ENCODE data around the gene SH3BP1. TPM values are rescaled to one million over a fixed set of nuclear protein-coding genes. Genes with fewer than 3 reads are reported as not detected.
A peak's percentile ranks its signal among the peaks of the same experiment; 100 is the strongest.
"Not testable (repeated sequence)": the region's sequence is repeated elsewhere in the genome, so short reads cannot be mapped to it uniquely, and the experiment has no call there.

Gene SH3BP1
- total RNA-seq, 1 donor from 2014 or later: 34.1 TPM

DNA sequence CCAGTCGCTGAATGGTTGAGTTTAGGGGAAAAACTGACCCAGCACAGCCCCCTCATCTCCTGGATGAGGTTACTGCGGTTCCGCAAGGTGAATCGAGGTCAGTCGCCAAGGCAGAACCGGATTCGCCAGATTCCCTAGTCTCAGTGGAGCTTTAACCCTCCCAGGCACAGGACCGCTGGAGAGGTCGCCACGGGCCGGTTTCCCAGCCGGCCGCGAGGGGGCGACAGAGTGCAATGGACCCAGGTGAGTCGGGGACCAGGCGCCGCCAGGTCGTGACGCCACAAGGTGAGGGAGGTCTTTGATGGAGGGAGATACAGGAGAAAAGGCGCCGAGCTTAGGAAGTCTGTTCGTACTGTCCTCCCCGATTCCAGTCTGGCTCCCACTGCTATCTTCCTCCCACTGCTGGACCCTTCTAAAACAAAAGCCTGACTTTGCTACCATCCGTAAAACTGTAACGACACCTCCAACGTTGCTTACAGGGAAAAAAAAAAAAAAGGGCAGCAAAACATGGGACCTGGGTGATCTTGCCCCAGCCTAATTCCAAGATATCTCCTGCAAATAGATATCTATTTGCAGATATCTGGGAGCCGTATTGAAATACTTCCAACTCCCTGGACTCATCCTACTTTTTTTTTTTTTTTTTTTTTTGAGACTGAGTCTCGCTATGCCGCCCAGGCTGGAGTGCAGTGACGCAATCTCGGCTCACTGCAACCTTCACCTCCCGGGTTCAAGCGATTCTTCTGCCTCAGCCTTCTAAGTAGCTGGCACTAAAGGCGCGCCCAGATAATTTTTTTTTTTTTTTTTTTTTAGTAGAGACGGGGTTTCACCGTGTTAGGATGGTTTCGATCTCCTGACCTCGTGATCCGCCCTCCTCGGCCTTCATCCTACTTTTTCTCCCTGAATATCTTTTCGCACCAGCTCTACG lies 32.2 kb upstream of the SH3BP1 start:
- TF ChIP-seq, protein P1, sequence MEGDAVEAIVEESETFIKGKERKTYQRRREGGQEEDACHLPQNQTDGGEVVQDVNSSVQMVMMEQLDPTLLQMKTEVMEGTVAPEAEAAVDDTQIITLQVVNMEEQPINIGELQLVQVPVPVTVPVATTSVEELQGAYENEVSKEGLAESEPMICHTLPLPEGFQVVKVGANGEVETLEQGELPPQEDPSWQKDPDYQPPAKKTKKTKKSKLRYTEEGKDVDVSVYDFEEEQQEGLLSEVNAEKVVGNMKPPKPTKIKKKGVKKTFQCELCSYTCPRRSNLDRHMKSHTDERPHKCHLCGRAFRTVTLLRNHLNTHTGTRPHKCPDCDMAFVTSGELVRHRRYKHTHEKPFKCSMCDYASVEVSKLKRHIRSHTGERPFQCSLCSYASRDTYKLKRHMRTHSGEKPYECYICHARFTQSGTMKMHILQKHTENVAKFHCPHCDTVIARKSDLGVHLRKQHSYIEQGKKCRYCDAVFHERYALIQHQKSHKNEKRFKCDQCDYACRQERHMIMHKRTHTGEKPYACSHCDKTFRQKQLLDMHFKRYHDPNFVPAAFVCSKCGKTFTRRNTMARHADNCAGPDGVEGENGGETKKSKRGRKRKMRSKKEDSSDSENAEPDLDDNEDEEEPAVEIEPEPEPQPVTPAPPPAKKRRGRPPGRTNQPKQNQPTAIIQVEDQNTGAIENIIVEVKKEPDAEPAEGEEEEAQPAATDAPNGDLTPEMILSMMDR (IDR thresholded peaks at IDR 0.05): peak; percentile 67 to 91 (median 83)
- TF ChIP-seq POLR2AphosphoS5 (IDR thresholded peaks at IDR 0.05; ENCODE audit: insufficient read depth in 1 of 2, low read depth in 1 of 2) (peak; percentile 44 to 65), POLR2A (IDR thresholded peaks at IDR 0.05) (no peak)
- intact Hi-C loops (cut with DNase I): loop anchor here (5.0 kb wide), 1 partner anchor 60 kb away; no protein-coding TSS in a partner anchor
- peak overlapping the region; percentile 67 to 83 for H3K4me3 ChIP-seq

DNA sequence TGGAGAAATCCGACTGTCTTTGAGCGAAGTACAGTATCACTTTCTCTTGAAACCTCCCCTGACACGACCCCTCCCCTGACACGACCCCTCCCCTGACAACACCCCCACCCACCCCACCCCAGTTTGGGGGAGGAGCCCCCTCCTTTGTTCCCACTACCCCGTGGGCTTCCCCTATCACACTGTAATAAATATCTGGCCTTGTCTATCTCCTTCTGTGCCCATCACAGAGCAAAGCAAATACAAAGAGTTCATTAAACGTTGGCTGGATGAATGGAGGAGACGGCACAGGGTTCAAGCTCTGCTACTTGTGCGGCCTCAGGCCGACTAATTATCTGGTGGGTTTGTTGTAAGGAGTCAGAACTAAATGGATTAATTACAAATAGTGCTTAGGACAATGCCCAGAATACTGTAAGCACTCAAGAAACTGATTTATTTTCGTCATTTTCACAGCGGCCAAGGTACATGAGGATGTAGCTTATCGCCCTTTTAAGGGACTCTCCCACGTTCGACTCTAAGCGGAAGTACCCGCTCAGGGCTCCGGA lies 31.5 kb upstream of the SH3BP1 start:
- Histone ChIP-seq H3K27ac (peak overlapping the region; percentile 89), H3K36me3 (no peaks in the 10 kb centered on the region), H3K4me1 (peaks cover 51% of the 10 kb centered on the region), H3K27me3 (no peaks in the 10 kb centered on the region), H3K4me3 (peak overlapping the region; percentile 67 to 83), H3K9me3 (no peaks in the 10 kb centered on the region)
- intact Hi-C loops (cut with DNase I): loop anchor here (5.0 kb wide), 1 partner anchor 61 kb away; no protein-coding TSS in a partner anchor
- DNase-seq (ENCODE audit: extremely low spot score in 2 of 2): no peak
- no peak for TF ChIP-seq POLR2AphosphoS5 (IDR thresholded peaks at IDR 0.05; ENCODE audit: insufficient read depth in 1 of 2, low read depth in 1 of 2)

More for the DNA sequence above, 32.2 kb upstream of the SH3BP1 start:
- H3K27me3 ChIP-seq: no peaks in the 10 kb centered on the region
- H3K9me3 ChIP-seq: no peaks in the 10 kb centered on the region
- peak overlapping the region; percentile 89 for H3K27ac ChIP-seq
- no peaks in the 10 kb centered on the region for H3K36me3 ChIP-seq
- DNase-seq (ENCODE audit: extremely low spot score in 2 of 2): no peak
- peaks cover 49% of the 10 kb centered on the region for H3K4me1 ChIP-seq

DNA sequence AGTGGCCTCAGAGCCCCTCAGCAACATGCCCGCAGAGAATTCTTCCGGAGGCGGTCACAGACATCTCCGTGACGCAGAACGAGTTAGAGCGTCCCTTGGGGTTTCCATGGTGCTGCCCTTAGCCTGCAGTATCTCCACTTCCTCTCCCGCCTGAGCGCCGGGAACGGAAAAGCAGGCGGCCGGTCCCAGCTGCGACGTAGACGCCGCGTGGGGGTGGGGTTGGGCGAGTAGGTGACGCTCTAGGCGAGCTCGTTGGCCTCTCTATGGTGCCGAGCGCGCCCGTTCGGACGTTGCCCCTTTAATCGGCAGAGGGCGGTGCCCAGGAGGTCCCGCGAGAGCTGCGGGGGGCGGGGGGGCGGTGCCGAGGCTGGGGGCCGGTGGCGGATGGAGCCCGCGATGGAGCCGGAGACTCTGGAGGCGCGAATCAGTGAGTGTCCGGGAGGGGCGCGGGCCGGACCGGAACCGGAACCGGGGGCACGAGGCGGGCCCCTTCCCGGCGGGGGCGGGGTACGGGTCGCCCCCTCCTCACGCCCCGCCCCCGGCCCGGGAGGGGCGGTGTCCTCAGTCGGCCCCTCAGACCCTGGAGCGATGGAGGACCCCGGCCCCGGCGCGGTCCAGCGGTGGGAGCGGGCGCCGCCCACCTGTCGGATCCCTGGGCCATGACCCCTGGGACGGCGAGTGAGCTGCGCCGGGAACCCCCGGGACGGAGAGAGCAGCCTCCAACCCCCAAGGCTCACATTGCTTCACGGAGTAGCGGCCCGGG lies 30.8 kb upstream of the SH3BP1 start, which contains the start of gene GGA1:
TSS of gene GGA1 (plus strand) at position 358 of the 763 bp plus-strand sequence. CDS start at position 385, 27 bp downstream.
- Histone ChIP-seq H3K4me1 (peaks cover 57% of the 10 kb centered on the region), H3K36me3 (no peaks in the 10 kb centered on the region), H3K27me3 (no peaks in the 10 kb centered on the region), H3K4me3 (peak within 1 kb of the TSS; percentile 67 to 83), H3K27ac (peak within 1 kb of the TSS; percentile 89), H3K9me3 (no peaks in the 10 kb centered on the region)
- peak in 1 of 2 donors; percentile 98 for DNase-seq (ENCODE audit: extremely low spot score in 2 of 2)
- TF ChIP-seq POLR2A (IDR thresholded peaks at IDR 0.05): peak in 1 of 2 donors; percentile 19
- TF ChIP-seq, protein P1 (IDR thresholded peaks at IDR 0.05): peak in 1 of 3 experiments; percentile 24
- TF ChIP-seq POLR2AphosphoS5 (IDR thresholded peaks at IDR 0.05; ENCODE audit: insufficient read depth in 1 of 2, low read depth in 1 of 2): peak; percentile 96
- intact Hi-C loops (cut with DNase I): loop anchor here (5.0 kb wide), 1 partner anchor 61 kb away; no protein-coding TSS in a partner anchor

DNA sequence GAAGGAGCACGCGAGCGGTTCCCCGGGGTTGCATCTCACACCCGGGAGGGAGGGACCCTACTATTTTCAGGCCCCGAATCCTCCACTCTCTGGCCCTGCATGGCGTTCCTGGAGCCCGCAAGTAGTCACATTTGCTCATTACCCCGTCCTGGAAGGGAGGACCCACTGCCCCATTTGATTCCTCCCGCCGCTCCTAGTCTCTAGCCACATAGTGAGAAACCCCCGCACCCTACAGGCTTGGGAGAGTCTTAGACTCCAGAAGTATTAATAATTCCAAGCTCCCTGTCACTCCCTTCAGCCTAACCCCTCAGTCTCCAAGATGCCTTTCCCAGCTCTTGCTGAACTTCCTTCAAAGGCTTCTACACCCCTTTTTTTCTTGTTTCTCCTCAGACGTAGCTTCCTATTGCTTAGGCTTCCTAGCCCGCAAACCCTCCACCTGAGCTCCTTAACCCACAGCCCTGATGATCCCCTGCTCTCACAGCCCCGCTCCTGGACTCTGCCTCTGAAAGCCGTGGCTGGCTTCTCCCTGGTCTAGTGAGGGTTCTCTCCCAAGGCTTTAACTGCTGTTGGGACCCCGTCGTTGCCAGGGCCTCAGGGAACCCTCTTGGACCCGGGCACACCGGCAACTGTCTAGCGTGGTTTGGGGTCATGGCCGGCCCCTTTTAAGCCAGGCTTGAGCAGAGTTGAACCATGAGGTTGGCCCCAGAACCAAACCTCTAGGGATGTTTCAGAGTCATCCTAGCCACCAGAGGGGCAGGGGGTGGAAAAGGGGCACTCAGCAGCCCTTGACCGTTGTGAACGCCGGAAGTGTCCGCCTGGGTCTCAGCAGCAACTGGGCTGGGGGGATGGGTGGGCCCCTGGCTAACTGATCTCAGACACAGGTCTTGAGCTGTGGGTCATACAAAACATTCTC lies 30.0 kb upstream of the SH3BP1 start:
- no peak for TF ChIP-seq POLR2A (IDR thresholded peaks at IDR 0.05)
- TF ChIP-seq, protein P1 (IDR thresholded peaks at IDR 0.05): no peak
- TF ChIP-seq POLR2AphosphoS5 (IDR thresholded peaks at IDR 0.05; ENCODE audit: insufficient read depth in 1 of 2, low read depth in 1 of 2): no peak
- no peaks in the 10 kb centered on the region for H3K9me3 ChIP-seq
- no peaks in the 10 kb centered on the region for H3K27me3 ChIP-seq
- peak overlapping the region; percentile 67 to 83 for H3K4me3 ChIP-seq
- peak overlapping the region; percentile 89 for H3K27ac ChIP-seq
- H3K36me3 ChIP-seq: no peaks in the 10 kb centered on the region
- peaks cover 62% of the 10 kb centered on the region for H3K4me1 ChIP-seq
- DNase-seq (ENCODE audit: extremely low spot score in 2 of 2): no peak
- intact Hi-C loops (cut with DNase I): loop anchor here (5.0 kb wide), 1 partner anchor 62 kb away; no protein-coding TSS in a partner anchor

DNA sequence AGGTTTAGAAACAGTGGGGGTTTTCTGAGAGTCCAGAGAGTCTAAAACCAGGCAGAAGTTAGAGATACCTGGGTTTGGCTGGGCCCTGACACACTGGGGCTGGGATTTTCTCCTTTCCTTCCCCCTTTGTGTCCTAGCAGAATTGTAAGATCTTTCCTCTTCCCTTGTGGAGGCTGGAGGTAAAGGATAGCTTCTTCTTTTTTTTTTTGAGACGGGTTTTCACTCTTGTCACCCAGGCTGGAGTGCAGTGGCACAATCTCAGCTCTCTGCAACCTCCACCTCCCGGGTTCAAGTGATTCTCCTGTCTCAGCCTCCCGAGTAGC lies 29.4 kb upstream of the SH3BP1 start:
- H3K27me3 ChIP-seq; DNase-seq (ENCODE audit: extremely low spot score in 2 of 2); H3K36me3 ChIP-seq; H3K9me3 ChIP-seq; intact Hi-C loops (cut with DNase I): not testable (repeated sequence)
- Histone ChIP-seq H3K4me1 (peaks cover 62% of the 10 kb centered on the region), H3K4me3 (peak overlapping the region; percentile 67 to 83), H3K27ac (peak overlapping the region; percentile 89)
